Skeletal muscle tissue (tissue), 4 donors: Measurements from ENCODE around the gene MED8. TPM values are rescaled to one million over a fixed set of nuclear protein-coding genes. Genes with fewer than 3 reads are reported as not detected.

ENCODE experiments used
- H3K27ac ChIP-seq: one replicate; pipeline ENCODE4 v1.7.0; 2013; ENCODE audit warnings: mild to moderate bottlenecking, low read depth, low read length, inconsistent platforms
- H3K27me3 ChIP-seq, 3 donors: one replicate each; pipeline ENCODE4 v1.7.0; 2013; ENCODE audit warnings: low read length in 3 of 3; ENCODE audit not compliant: control insufficient read depth in 3 of 3, insufficient read depth in 3 of 3
- H3K36me3 ChIP-seq, 3 donors: one replicate each; pipeline ENCODE4 v1.7.0; 2013; ENCODE audit warnings: low read length in 3 of 3; ENCODE audit not compliant: control insufficient read depth in 3 of 3, insufficient read depth in 3 of 3
- H3K4me1 ChIP-seq, 3 donors: one replicate each; pipeline ENCODE4 v1.7.0; 2013; ENCODE audit warnings: low read length in 3 of 3, mild to moderate bottlenecking in 3 of 3; ENCODE audit not compliant: control insufficient read depth in 3 of 3, insufficient read depth in 3 of 3
- H3K4me3 ChIP-seq, 3 donors: one replicate each; pipeline ENCODE4 v1.7.0; 2013; ENCODE audit warnings: low read length in 3 of 3
- H3K9ac ChIP-seq, 3 donors: one replicate each; pipeline ENCODE4 v1.7.0; 2013; ENCODE audit warnings: low read length in 3 of 3, mild to moderate bottlenecking in 3 of 3, moderate library complexity in 2 of 3, low read depth in 1 of 3
- H3K9me3 ChIP-seq, 3 donors: one replicate each; pipeline ENCODE4 v1.7.0; 2013; ENCODE audit warnings: low read length in 3 of 3; ENCODE audit not compliant: control insufficient read depth in 3 of 3
- total RNA-seq: library from RNA; depleted of rRNA; stranded (reverse); fragments of >200 nt; gene quantifications from one replicate; pipeline ENCODE4 v1.2.3, GENCODE V29; 2014
- donor health status: Osteomylitis.

Gene MED8
- total RNA-seq, 1 donor from 2014 or later: 34.4 TPM

- Histone ChIP-seq H3K27ac (no peak overlapping the region), H3K9ac (peak overlapping the region in 1 of 3 donors; percentile 40), H3K4me1 (peaks cover 19 to 22% (median 20%) of the 10 kb centered on the region in 3 donors), H3K4me3 (peak overlapping the region in 1 of 3 donors; percentile 22), H3K27me3 (no peaks in the 10 kb centered on the region), H3K36me3 (peaks cover 44 to 48% (median 44%) of the 10 kb centered on the region in 3 donors), H3K9me3 (no peaks in the 10 kb centered on the region)
Observed at GRCh38 chr1:43365678-43366077, 23.9 kb downstream of the MED8 start.

GRCh38 chr1:43363935-43364525 is 25.6 kb downstream of the MED8 start:
- H3K27ac ChIP-seq: no peak overlapping the region
- H3K9ac ChIP-seq: no peak overlapping the region
- H3K4me3 ChIP-seq: no peak overlapping the region
- peaks cover 42 to 51% (median 44%) of the 10 kb centered on the region in 3 donors for H3K36me3 ChIP-seq
- H3K27me3 ChIP-seq: no peaks in the 10 kb centered on the region
- H3K9me3 ChIP-seq: no peaks in the 10 kb centered on the region
- H3K4me1 ChIP-seq: peaks cover 21 to 27% (median 26%) of the 10 kb centered on the region in 3 donors

- Histone ChIP-seq H3K9ac (no peak overlapping the region), H3K36me3 (peaks cover 42 to 51% (median 44%) of the 10 kb centered on the region in 3 donors), H3K9me3 (no peaks in the 10 kb centered on the region), H3K27me3 (no peaks in the 10 kb centered on the region), H3K4me3 (no peak overlapping the region), H3K4me1 (peaks cover 18 to 23% (median 21%) of the 10 kb centered on the region in 3 donors), H3K27ac (no peak overlapping the region)
Observed at GRCh38 chr1:43363283-43363934, 26.2 kb downstream of the MED8 start.

- H3K27me3 ChIP-seq: no peaks in the 10 kb centered on the region
- peaks cover 42 to 48% (median 42%) of the 10 kb centered on the region in 3 donors for H3K36me3 ChIP-seq
- H3K4me1 ChIP-seq: peaks cover 10 to 16% (median 13%) of the 10 kb centered on the region in 3 donors
- no peak overlapping the region for H3K27ac ChIP-seq
- H3K9ac ChIP-seq: no peak overlapping the region
- H3K4me3 ChIP-seq: no peak overlapping the region
- H3K9me3 ChIP-seq: no peaks in the 10 kb centered on the region
Observed at GRCh38 chr1:43360616-43361015, 29.0 kb downstream of the MED8 start.

- Histone ChIP-seq H3K4me1 (peaks cover 10 to 16% (median 13%) of the 10 kb centered on the region in 3 donors), H3K9me3 (no peaks in the 10 kb centered on the region), H3K27me3 (no peaks in the 10 kb centered on the region), H3K4me3 (no peak overlapping the region), H3K36me3 (peaks cover 32 to 39% (median 33%) of the 10 kb centered on the region in 3 donors), H3K9ac (no peak overlapping the region), H3K27ac (no peak overlapping the region)
Observed at GRCh38 chr1:43359696-43360095, 29.9 kb downstream of the MED8 start.

- H3K4me3 ChIP-seq: peak within 1 kb of the TSS; percentile 69 to 87 (median 86)
- H3K9ac ChIP-seq: peak within 1 kb of the TSS; percentile 84 to 93 (median 84)
- no peaks in the 10 kb centered on the region for H3K9me3 ChIP-seq
- H3K36me3 ChIP-seq: peaks cover 26 to 32% (median 27%) of the 10 kb centered on the region in 3 donors
- peaks cover 10 to 16% (median 13%) of the 10 kb centered on the region in 3 donors for H3K4me1 ChIP-seq
- H3K27ac ChIP-seq: peak within 1 kb of the TSS; percentile 76
- no peaks in the 10 kb centered on the region for H3K27me3 ChIP-seq
Observed at GRCh38 chr1:43358746-43359693, 30.6 kb downstream of the MED8 start, which contains the start of gene CDC20. TSS of gene CDC20 (plus strand) at chr1:43358981. CDS start at chr1:43359216, 235 bp downstream.

- Histone ChIP-seq H3K36me3 (peaks cover 18 to 24% (median 19%) of the 10 kb centered on the region in 3 donors), H3K4me3 (peak overlapping the region; percentile 69 to 87 (median 86)), H3K27me3 (no peaks in the 10 kb centered on the region), H3K9me3 (no peaks in the 10 kb centered on the region), H3K4me1 (peaks cover 10 to 16% (median 13%) of the 10 kb centered on the region in 3 donors), H3K9ac (peak overlapping the region; percentile 84 to 93 (median 84)), H3K27ac (peak overlapping the region; percentile 76)
Observed at GRCh38 chr1:43358121-43358745, 31.4 kb downstream of the MED8 start.

GRCh38 chr1:43357251-43357650 is 32.3 kb downstream of the MED8 start:
- no peaks in the 10 kb centered on the region for H3K27me3 ChIP-seq
- peaks cover 10 to 16% (median 13%) of the 10 kb centered on the region in 3 donors for H3K4me1 ChIP-seq
- no peak overlapping the region for H3K27ac ChIP-seq
- H3K9ac ChIP-seq: no peak overlapping the region
- H3K36me3 ChIP-seq: peaks cover 11 to 17% (median 11%) of the 10 kb centered on the region in 3 donors
- H3K9me3 ChIP-seq: no peaks in the 10 kb centered on the region
- H3K4me3 ChIP-seq: no peak overlapping the region

- H3K9me3 ChIP-seq: no peaks in the 10 kb centered on the region
- H3K4me1 ChIP-seq: peaks cover 10 to 16% (median 13%) of the 10 kb centered on the region in 3 donors
- H3K27ac ChIP-seq: no peak overlapping the region
- no peak overlapping the region for H3K9ac ChIP-seq
- H3K36me3 ChIP-seq: no peaks in the 10 kb centered on the region
- H3K4me3 ChIP-seq: no peak overlapping the region
- H3K27me3 ChIP-seq: no peaks in the 10 kb centered on the region
Observed at GRCh38 chr1:43354936-43355335, 34.7 kb downstream of the MED8 start.
